ENCODE results near the gene AUP1.

DNA sequence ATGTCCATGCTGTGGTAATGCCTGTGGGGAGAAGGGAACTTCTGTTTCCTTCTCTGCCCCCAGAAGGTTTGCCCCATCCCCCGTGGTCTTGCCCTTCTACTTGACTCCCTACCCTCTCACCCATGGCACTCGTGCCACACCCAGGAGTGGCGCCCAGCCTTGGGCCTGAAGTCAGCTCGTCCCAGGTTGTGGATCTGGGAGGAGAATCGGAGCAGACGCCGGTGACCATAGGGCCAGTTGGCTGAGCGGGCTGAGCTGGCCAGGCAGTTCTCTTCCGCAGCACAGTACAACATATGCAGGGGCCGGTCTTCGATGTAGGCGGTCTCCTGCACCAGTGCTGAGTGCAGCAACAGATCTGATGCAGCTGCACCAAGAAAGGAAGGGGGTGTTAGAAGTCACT, 4.9 kb upstream of the AUP1 start:
- TF ChIP-seq POLR2A (IDR thresholded peaks at IDR 0.05) (no peak), CTCF (IDR thresholded peaks at IDR 0.05 in 4 of 5, conservative IDR thresholded peaks at IDR 0.05 in 1 of 5) (no peak)

Measured in gastrocnemius medialis (tissue), 4 donors.